ENCODE measurements around the gene EHMT1.

GRCh38 chr9:137669261-137669672 lies 50.5 kb downstream of the EHMT1 start:
- TF ChIP-seq CTCF (IDR thresholded peaks at IDR 0.05) (no peak), CHD2 (IDR thresholded peaks at IDR 0.05; ENCODE audit: low read length, partially characterized antibody) (no peak), FOXM1 (IDR thresholded peaks at IDR 0.05; ENCODE audit: low read depth) (no peak), EP300 (IDR thresholded peaks at IDR 0.05; ENCODE audit: borderline replicate concordance in 1 of 2, low read depth in 1 of 2, low read length in 1 of 2) (no peak), SMC3 (IDR thresholded peaks at IDR 0.05; ENCODE audit: low read depth, low read length) (no peak), YY1 (IDR thresholded peaks at IDR 0.05; ENCODE audit: low read depth) (no peak), REST (IDR thresholded peaks at IDR 0.05; ENCODE audit: low read depth, low read length) (no peak), TCF12 (IDR thresholded peaks at IDR 0.05) (no peak), RFX5 (IDR thresholded peaks at IDR 0.05; ENCODE audit: low read length) (no peak), SIN3A (IDR thresholded peaks at IDR 0.05; ENCODE audit: borderline replicate concordance, low read depth, low read length) (no peak), POLR2AphosphoS5 (IDR thresholded peaks at IDR 0.05; ENCODE audit: low read depth, low read length) (no peak), MXI1 (IDR thresholded peaks at IDR 0.05; ENCODE audit: low read depth, low read length) (no peak), JUND (IDR thresholded peaks at IDR 0.05) (no peak)
